GM19193 (cell line): ENCODE data around the gene MRPL40.

Experiments
- POLR2A ChIP-seq: IDR thresholded peaks from 4 replicates; pipeline ENCODE4 v1.6.1; 2011; ENCODE audit not compliant: insufficient read depth, insufficient read length; ENCODE audit errors: extremely low read depth

MRPL40 gene

GRCh38 chr22:19463008-19463407, 30.7 kb downstream of the MRPL40 start:
- no peak for TF ChIP-seq POLR2A

GRCh38 chr22:19463491-19464469, 31.4 kb downstream of the MRPL40 start:
- no peak for TF ChIP-seq POLR2A

- no peak for TF ChIP-seq POLR2A
These were observed 32.2 kb downstream of the MRPL40 start for GRCh38 chr22:19464546-19464945.

GRCh38 chr22:19464975-19465374, 32.6 kb downstream of the MRPL40 start:
- TF ChIP-seq POLR2A = no peak

- TF ChIP-seq POLR2A = no peak
These were observed 33.9 kb downstream of the MRPL40 start for GRCh38 chr22:19466126-19466716.

GRCh38 chr22:19466848-19467752, 34.8 kb downstream of the MRPL40 start:
- no peak for TF ChIP-seq POLR2A

- no peak for TF ChIP-seq POLR2A
These were observed 35.6 kb downstream of the MRPL40 start for GRCh38 chr22:19467912-19468311.

GRCh38 chr22:19469421-19469820, 37.1 kb downstream of the MRPL40 start:
- TF ChIP-seq POLR2A = no peak

- TF ChIP-seq POLR2A = no peak
These were observed 37.7 kb downstream of the MRPL40 start for GRCh38 chr22:19470010-19470409.

GRCh38 chr22:19471572-19471971, 39.2 kb downstream of the MRPL40 start:
- TF ChIP-seq POLR2A = no peak

GRCh38 chr22:19472233-19472632, 39.9 kb downstream of the MRPL40 start:
- no peak for TF ChIP-seq POLR2A

- no peak for TF ChIP-seq POLR2A
These were observed 41.2 kb downstream of the MRPL40 start for GRCh38 chr22:19473578-19473977.

- TF ChIP-seq POLR2A = no peak
These were observed 43.7 kb downstream of the MRPL40 start for GRCh38 chr22:19476023-19476422.

- no peak for TF ChIP-seq POLR2A
These were observed 45.1 kb downstream of the MRPL40 start for GRCh38 chr22:19477321-19478044.
